ENCODE measurements around the gene MGAT3. TPM values are rescaled to one million over a fixed set of nuclear protein-coding genes. Genes with fewer than 3 reads are reported as not detected.
"Not testable (repeated sequence)": the region's sequence is repeated elsewhere in the genome, so short reads cannot be mapped to it uniquely, and the experiment has no call there.

MGAT3 gene
- total RNA-seq, 4 donors from 2014 or later: 1.2 to 7.1 (median 3.6) TPM

DNA sequence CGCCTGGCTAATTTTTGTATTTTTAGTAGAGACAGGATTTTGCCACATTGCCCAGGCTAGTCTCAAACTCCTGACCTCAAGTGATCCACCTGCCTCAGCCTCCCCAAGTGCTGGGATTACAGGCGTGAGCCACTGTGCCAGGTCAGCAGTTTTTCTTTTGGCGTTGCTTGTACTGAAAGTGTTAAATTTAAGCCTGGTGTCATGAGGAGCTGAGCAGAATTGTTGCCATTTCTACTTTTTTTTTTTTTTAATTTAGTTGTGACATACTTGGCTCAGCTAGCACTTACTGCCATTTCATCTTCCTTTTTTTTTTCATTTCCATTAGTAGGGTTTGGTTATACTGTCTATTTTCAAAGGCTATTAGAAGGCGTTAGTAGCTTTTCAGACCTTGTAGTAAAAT is 46.5 kb upstream of the MGAT3 start:
- DNase-seq (ENCODE audit: extremely low spot score): no peak
- 85% methylated on average over 4 of the region's 4 CpGs for WGBS
- intact Hi-C loops (cut with DNase I): no loop called here
- Histone ChIP-seq H3K36me3 (peaks cover under 1 to 10% (median 6%) of the 10 kb centered on the region in 4 donors), H3K4me3 (no peak overlapping the region), H3K27ac (replicated peaks in 1 of 4) (no peak overlapping the region), H3K4me1 (peaks cover 20 to 49% (median 36%) of the 10 kb centered on the region in 4 donors), H3K27me3 (no peaks in the 10 kb centered on the region), H3K9me3 (no peaks in the 10 kb centered on the region)
- TF ChIP-seq POLR2AphosphoS5 (IDR thresholded peaks at IDR 0.05): no peak
- no peak for TF ChIP-seq POLR2A (IDR thresholded peaks at IDR 0.05; ENCODE audit: low read depth)
- TF ChIP-seq, protein P1, sequence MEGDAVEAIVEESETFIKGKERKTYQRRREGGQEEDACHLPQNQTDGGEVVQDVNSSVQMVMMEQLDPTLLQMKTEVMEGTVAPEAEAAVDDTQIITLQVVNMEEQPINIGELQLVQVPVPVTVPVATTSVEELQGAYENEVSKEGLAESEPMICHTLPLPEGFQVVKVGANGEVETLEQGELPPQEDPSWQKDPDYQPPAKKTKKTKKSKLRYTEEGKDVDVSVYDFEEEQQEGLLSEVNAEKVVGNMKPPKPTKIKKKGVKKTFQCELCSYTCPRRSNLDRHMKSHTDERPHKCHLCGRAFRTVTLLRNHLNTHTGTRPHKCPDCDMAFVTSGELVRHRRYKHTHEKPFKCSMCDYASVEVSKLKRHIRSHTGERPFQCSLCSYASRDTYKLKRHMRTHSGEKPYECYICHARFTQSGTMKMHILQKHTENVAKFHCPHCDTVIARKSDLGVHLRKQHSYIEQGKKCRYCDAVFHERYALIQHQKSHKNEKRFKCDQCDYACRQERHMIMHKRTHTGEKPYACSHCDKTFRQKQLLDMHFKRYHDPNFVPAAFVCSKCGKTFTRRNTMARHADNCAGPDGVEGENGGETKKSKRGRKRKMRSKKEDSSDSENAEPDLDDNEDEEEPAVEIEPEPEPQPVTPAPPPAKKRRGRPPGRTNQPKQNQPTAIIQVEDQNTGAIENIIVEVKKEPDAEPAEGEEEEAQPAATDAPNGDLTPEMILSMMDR (IDR thresholded peaks at IDR 0.05): no peak

DNA sequence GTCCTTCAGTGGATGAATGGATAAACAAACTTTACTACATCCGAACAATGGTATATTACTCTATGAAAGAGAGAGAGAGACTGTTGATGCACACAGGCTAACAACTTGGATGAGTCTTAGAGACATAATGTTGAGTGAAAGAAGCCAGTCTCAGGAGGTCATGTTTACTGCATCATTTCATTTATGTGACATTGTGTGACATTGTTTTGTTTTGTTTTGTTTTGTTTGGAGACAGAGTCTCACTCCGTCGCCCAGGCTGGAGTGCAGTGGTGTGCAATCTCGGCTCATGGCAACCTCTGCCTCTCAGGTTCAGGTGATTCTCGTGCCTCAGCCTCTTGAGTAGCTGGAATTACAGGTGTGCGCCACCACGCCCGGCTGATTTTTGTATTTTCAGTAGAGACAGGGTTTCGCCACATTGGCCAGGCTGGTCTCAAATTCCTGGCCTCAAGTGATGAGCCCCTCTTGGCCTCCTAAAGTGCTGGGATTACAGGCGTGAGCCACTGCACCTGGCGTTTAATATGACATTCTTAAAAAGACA is 44.9 kb upstream of the MGAT3 start:
- H3K36me3 ChIP-seq: peaks cover 17 to 26% (median 22%) of the 10 kb centered on the region in 4 donors
- DNase-seq (ENCODE audit: extremely low spot score); intact Hi-C loops (cut with DNase I); H3K9me3 ChIP-seq; H3K27ac ChIP-seq (replicated peaks in 1 of 4); H3K27me3 ChIP-seq; H3K4me3 ChIP-seq: not testable (repeated sequence)
- WGBS: 77% methylated on average over 11 of the region's 11 CpGs
- peaks cover 11 to 39% (median 31%) of the 10 kb centered on the region in 4 donors for H3K4me1 ChIP-seq

DNA sequence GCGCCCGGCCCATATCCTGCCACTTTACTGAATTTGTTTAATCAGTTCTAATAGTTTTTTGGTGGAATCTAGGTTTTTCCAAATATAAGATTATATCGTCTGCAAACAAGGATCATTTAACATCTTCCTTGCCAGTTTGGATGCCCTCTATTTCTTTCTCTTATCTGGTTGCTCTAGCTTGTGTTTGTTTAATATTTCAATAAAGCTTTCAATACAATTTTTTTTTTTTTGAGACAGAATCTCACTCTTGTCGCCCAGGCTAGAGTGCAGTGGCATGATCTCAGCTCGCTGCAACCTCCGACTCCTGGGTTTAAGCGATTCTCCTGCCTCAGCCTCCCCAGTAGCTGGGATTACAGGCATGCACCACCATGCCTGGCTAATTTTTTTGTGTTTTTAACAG is 43.6 kb upstream of the MGAT3 start:
- H3K27ac ChIP-seq (replicated peaks in 1 of 4); DNase-seq (ENCODE audit: extremely low spot score); H3K4me3 ChIP-seq; intact Hi-C loops (cut with DNase I); H3K27me3 ChIP-seq; H3K9me3 ChIP-seq: not testable (repeated sequence)
- peaks cover 6 to 34% (median 26%) of the 10 kb centered on the region in 4 donors for H3K4me1 ChIP-seq
- H3K36me3 ChIP-seq: peaks cover 29 to 39% (median 35%) of the 10 kb centered on the region in 4 donors
- 90% methylated on average over 7 of the region's 7 CpGs for WGBS

DNA sequence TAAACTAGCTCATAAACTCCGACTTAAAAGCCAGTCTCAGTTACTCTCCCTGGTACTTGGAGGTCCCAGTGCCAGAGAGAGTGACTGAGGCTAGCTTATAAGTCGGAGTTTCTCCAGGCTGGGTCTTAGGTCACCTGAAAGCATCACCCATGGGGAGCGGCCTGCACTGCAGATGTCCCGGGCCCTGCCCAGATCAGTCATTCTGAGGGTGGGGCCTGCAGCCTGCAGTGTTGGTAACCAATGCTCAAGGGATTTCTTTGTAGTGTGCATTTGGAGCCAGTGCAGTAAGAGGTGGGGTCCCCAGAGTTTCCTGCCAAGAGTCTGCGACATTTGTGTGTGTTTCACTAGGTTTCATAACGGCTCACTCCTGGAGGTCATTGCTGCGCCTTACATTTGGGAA is 42.4 kb upstream of the MGAT3 start:
- Histone ChIP-seq H3K9me3 (no peaks in the 10 kb centered on the region), H3K4me1 (peaks cover 0 to 25% (median 20%) of the 10 kb centered on the region in 4 donors), H3K27ac (replicated peaks in 1 of 4) (no peak overlapping the region), H3K4me3 (no peak overlapping the region), H3K36me3 (peaks cover 39 to 51% (median 47%) of the 10 kb centered on the region in 4 donors), H3K27me3 (no peaks in the 10 kb centered on the region)
- TF ChIP-seq, protein P1 (IDR thresholded peaks at IDR 0.05): no peak
- TF ChIP-seq POLR2AphosphoS5 (IDR thresholded peaks at IDR 0.05) (no peak), EP300 (IDR thresholded peaks at IDR 0.05) (no peak)
- 84% methylated on average over 7 of the region's 7 CpGs for WGBS
- intact Hi-C loops (cut with DNase I): no loop called here
- DNase-seq (ENCODE audit: extremely low spot score): no peak

DNA sequence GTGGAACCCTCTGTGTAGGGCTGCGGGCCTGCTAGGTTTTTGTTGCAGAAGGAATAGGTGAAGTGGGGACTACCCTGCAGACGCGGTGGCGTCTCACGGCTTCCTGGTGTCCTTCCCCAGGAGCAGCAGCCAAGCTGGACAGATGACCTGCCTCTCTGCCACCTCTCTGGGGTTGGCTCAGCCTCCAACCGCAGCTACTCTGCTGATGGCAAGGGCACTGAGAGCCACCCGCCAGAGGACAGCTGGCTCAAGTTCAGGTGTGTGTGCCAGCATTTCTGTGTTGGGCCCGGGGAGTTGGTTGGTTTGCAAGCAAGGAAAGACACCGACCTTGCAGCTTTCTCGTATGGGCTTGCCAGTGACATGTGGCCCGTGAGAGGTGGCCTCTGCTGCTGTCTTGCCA is 41.9 kb upstream of the MGAT3 start:
- H3K36me3 ChIP-seq: peaks cover 44 to 56% (median 52%) of the 10 kb centered on the region in 4 donors
- no peak overlapping the region for H3K27ac ChIP-seq (replicated peaks in 1 of 4)
- no peaks in the 10 kb centered on the region for H3K9me3 ChIP-seq
- intact Hi-C loops (cut with DNase I): no loop called here
- no peak for DNase-seq (ENCODE audit: extremely low spot score)
- peaks cover 0 to 25% (median 18%) of the 10 kb centered on the region in 4 donors for H3K4me1 ChIP-seq
- no peak overlapping the region for H3K4me3 ChIP-seq
- H3K27me3 ChIP-seq: no peaks in the 10 kb centered on the region
- TF ChIP-seq EP300 (IDR thresholded peaks at IDR 0.05): no peak
- TF ChIP-seq, protein P1 (IDR thresholded peaks at IDR 0.05): no peak
- TF ChIP-seq POLR2A (IDR thresholded peaks at IDR 0.05; ENCODE audit: low read depth): no peak
- no peak for TF ChIP-seq POLR2AphosphoS5 (IDR thresholded peaks at IDR 0.05)
- 90% methylated on average over 5 of the region's 11 CpGs for WGBS

DNA sequence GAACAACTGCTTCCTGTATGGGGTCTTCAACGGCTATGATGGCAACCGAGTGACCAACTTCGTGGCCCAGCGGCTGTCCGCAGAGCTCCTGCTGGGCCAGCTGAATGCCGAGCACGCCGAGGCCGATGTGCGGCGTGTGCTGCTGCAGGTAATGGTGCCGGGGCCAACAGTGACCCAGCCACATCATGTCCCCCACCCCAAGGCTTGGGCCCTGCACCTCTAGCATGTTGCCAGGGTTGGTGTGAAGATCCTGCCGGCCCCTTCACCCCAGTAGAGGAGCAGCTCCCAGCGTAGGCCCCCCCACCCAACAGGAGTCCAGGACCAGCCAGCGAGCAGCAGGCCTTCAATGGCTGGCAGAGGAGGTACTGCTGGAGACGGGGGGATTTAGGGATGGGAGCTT is 41.3 kb upstream of the MGAT3 start:
- Histone ChIP-seq H3K9me3 (no peaks in the 10 kb centered on the region), H3K4me3 (no peak overlapping the region), H3K36me3 (peaks cover 50 to 62% (median 58%) of the 10 kb centered on the region in 4 donors), H3K4me1 (peaks cover 0 to 25% (median 14%) of the 10 kb centered on the region in 4 donors), H3K27ac (replicated peaks in 1 of 4) (no peak overlapping the region), H3K27me3 (no peaks in the 10 kb centered on the region)
- TF ChIP-seq EP300 (IDR thresholded peaks at IDR 0.05) (no peak), POLR2A (IDR thresholded peaks at IDR 0.05; ENCODE audit: low read depth) (no peak), POLR2AphosphoS5 (IDR thresholded peaks at IDR 0.05) (no peak)
- TF ChIP-seq, protein P1 (IDR thresholded peaks at IDR 0.05): no peak
- WGBS: 90% methylated on average over 13 of the region's 16 CpGs
- intact Hi-C loops (cut with DNase I): no loop called here
- no peak for DNase-seq (ENCODE audit: extremely low spot score)
